OCI-LY1 (cell line): ENCODE results near the gene TSN.

Experiments used
- H2AFZ ChIP-seq: fragments of 200-600 bp; sonication (generic), shearing (Covaris generic); 2 replicates; pipeline ENCODE4 v1.6.0; 2014; ENCODE audit warnings: antibody characterized with exemption, mild to moderate bottlenecking, low read length
- H3F3A ChIP-seq: fragments of 200-600 bp; sonication (generic), shearing (Covaris generic); 2 replicates; pipeline ENCODE4 v1.6.0; 2014; ENCODE audit warnings: mild to moderate bottlenecking, antibody characterized with exemption, low read length, moderate library complexity; ENCODE audit not compliant: insufficient read depth
- H3K27ac ChIP-seq: fragments of 200-600 bp; sonication (generic); 2 replicates; pipeline ENCODE4 v1.5.1; 2014; ENCODE audit warnings: low read length, mixed run types, mild to moderate bottlenecking, low read depth; ENCODE audit not compliant: poor library complexity, severe bottlenecking
- H3K27me3 ChIP-seq: fragments of 200-600 bp; sonication (generic); 2 replicates; pipeline ENCODE4 v1.6.0; 2014; ENCODE audit warnings: antibody characterized with exemption, mild to moderate bottlenecking, low read length, moderate library complexity; ENCODE audit not compliant: insufficient read depth
- H3K36me3 ChIP-seq: fragments of 200-600 bp; sonication (generic); 2 replicates; pipeline ENCODE4 v1.6.1; 2014; ENCODE audit warnings: mild to moderate bottlenecking, antibody characterized with exemption, low read length, moderate library complexity, mixed read lengths; ENCODE audit not compliant: insufficient read depth
- H3K4me1 ChIP-seq: fragments of 200-600 bp; sonication (generic); 2 replicates; pipeline ENCODE4 v1.5.1; 2014; ENCODE audit warnings: mild to moderate bottlenecking, low read length, moderate library complexity; ENCODE audit not compliant: insufficient read depth, severe bottlenecking
- H3K4me2 ChIP-seq: fragments of 200-600 bp; sonication (generic), shearing (Covaris generic); 2 replicates; pipeline ENCODE4 v1.6.1; 2014; ENCODE audit warnings: low read length
- H3K4me3 ChIP-seq: fragments of 200-600 bp; sonication (generic); 2 replicates; pipeline ENCODE4 v1.5.1; 2014; ENCODE audit warnings: low read length, low read depth, mild to moderate bottlenecking, mixed read lengths; ENCODE audit not compliant: poor library complexity, severe bottlenecking
- H3K79me2 ChIP-seq: fragments of 200-600 bp; shearing (Covaris generic); 2 replicates; pipeline ENCODE4 v1.6.1; 2016; ENCODE audit warnings: mixed run types, low read length, mixed read lengths; ENCODE audit not compliant: insufficient read depth
- H3K9ac ChIP-seq: fragments of 200-600 bp; sonication (generic), shearing (Covaris generic); 2 replicates; pipeline ENCODE4 v1.6.1; 2014; ENCODE audit warnings: mild to moderate bottlenecking, low read length, mixed read lengths
- H3K9me2 ChIP-seq: fragments of 200-600 bp; sonication (generic), shearing (Covaris generic); 2 replicates; pipeline ENCODE4 v1.6.1; 2014; ENCODE audit warnings: low read depth, mild to moderate bottlenecking, low read length, mixed read lengths
- H3K9me3 ChIP-seq: fragments of 200-600 bp; shearing (Covaris generic); 2 replicates; pipeline ENCODE4 v1.6.1; 2014; ENCODE audit warnings: low read length, mixed read lengths
- H4K20me1 ChIP-seq: fragments of 200-600 bp; sonication (generic), shearing (Covaris generic); 2 replicates; pipeline ENCODE4 v1.6.0; 2016; ENCODE audit warnings: mild to moderate bottlenecking, low read length; ENCODE audit not compliant: insufficient read depth
- EZH2 ChIP-seq: fragments of 200-600 bp; sonication (generic), shearing (Covaris generic); IDR thresholded peaks from 2 replicates; pipeline ENCODE4 v1.8.0; 2017; ENCODE audit warnings: borderline replicate concordance, mixed run types, mild to moderate bottlenecking, antibody characterized with exemption, low read length, moderate library complexity, mixed read lengths
- TF ChIP-seq, protein P1 (sequence below): fragments of 200-600 bp; sonication (generic), shearing (Covaris generic); IDR thresholded peaks from 2 replicates; pipeline ENCODE4 v1.5.1; 2017; ENCODE audit warnings: mild to moderate bottlenecking, antibody characterized with exemption, low read length, moderate library complexity, mixed read lengths

TSN gene

DNA sequence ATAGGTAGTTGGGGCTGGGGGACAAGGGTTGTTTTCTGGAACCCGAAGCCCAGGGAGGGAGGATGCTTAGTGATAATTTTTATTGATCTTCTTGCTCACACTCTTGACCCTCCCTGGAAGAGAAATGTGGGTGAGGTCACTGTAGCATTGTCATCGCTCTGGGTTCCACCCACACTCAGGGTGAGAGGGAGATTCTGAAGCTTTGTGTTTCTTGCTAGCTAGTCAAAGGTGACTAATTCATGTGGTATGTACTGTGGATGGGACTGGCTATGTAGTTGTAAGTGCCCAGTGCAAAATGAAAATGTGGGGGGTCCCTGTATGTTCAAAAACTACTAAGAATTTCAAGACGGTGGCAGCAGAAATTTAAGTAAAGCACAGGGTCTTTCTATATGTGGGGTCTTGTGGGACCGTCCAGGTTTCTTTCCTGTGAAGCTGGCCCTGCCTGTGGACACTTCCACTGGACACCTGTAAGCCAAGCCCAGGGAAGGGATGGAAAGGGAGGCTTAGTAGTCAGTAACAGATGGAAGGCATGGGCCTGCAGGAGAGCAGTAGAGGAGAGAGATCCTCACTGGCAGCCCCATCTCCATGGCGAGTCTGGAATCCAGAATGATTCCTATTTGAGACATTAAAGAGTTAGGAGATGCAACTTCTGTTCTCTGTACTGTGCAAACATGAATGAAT, 35.0 kb downstream of the TSN start:
- Histone ChIP-seq H3K27me3 (no peaks in the 10 kb centered on the region), H3K4me3 (no peak overlapping the region), H3K79me2 (no peaks in the 10 kb centered on the region), H3K9me2 (no peaks in the 10 kb centered on the region), H3F3A (no peaks in the 10 kb centered on the region), H3K4me1 (peaks cover 38% of the 10 kb centered on the region), H3K4me2 (no peak overlapping the region), H4K20me1 (no peaks in the 10 kb centered on the region), H3K9me3 (no peaks in the 10 kb centered on the region), H3K27ac (peak overlapping the region; percentile 79), H3K9ac (no peak overlapping the region), H2AFZ (no peak overlapping the region), H3K36me3 (no peaks in the 10 kb centered on the region)
- TF ChIP-seq, protein P1, sequence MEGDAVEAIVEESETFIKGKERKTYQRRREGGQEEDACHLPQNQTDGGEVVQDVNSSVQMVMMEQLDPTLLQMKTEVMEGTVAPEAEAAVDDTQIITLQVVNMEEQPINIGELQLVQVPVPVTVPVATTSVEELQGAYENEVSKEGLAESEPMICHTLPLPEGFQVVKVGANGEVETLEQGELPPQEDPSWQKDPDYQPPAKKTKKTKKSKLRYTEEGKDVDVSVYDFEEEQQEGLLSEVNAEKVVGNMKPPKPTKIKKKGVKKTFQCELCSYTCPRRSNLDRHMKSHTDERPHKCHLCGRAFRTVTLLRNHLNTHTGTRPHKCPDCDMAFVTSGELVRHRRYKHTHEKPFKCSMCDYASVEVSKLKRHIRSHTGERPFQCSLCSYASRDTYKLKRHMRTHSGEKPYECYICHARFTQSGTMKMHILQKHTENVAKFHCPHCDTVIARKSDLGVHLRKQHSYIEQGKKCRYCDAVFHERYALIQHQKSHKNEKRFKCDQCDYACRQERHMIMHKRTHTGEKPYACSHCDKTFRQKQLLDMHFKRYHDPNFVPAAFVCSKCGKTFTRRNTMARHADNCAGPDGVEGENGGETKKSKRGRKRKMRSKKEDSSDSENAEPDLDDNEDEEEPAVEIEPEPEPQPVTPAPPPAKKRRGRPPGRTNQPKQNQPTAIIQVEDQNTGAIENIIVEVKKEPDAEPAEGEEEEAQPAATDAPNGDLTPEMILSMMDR: no peak
- TF ChIP-seq EZH2: no peak

DNA sequence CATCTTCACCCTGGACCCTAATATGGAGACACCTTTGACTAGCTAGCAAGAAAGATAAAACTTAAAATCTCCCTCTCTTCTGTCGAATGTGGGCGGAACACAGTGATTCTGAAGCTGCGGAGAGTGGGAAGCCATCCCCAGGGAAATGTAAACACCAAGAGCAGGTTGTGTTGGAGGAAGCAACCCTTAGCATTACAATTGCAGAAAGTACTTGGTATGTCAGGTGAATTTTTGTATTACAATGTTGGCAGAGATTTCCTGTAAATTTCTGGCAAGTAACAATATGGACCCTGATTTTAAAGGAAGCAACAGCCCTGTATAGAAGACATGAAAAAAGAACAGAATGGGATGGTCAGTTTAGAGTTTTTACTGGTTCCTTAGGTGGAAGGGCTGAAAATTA, 35.8 kb downstream of the TSN start:
- Histone ChIP-seq H4K20me1 (no peaks in the 10 kb centered on the region), H3K4me3 (no peak overlapping the region), H3K36me3 (no peaks in the 10 kb centered on the region), H3K9me3 (no peaks in the 10 kb centered on the region), H3K27ac (peak overlapping the region; percentile 79), H3K27me3 (no peaks in the 10 kb centered on the region), H3K9me2 (no peaks in the 10 kb centered on the region), H3F3A (no peaks in the 10 kb centered on the region), H3K79me2 (no peaks in the 10 kb centered on the region), H3K9ac (no peak overlapping the region), H3K4me1 (peaks cover 42% of the 10 kb centered on the region), H3K4me2 (0 out of 2 replicates have a peak overlapping the region, but pooled peaks have one; percentile 9), H2AFZ (peak overlapping the region; percentile 44; the same call in 1 of the 2 replicates)
- no peak for TF ChIP-seq EZH2
- TF ChIP-seq, protein P1: no peak

DNA sequence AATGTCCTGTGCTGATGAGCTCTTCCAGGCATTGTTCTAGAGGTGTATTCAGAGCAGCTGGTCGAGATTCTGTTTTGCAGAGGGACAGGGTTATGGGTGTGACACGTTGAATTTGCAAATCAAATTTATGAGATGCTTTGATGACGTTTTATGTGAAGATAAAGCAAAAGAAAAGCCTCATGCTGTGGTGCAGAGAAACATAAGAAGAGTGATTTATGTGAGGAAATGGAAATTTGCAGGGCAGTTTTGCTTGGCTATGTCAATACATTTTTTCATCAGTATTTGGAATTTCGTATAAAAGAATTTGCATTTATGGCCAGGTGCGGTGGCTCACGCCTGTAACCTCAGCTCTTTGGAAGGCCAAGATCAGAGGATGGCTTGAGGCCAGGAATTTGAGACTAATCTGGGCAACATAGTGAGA, 36.4 kb downstream of the TSN start:
- no peaks in the 10 kb centered on the region for H3K9me3 ChIP-seq
- peaks cover 48% of the 10 kb centered on the region for H3K4me1 ChIP-seq
- no peaks in the 10 kb centered on the region for H3K27me3 ChIP-seq
- no peaks in the 10 kb centered on the region for H4K20me1 ChIP-seq
- no peaks in the 10 kb centered on the region for H3K79me2 ChIP-seq
- no peak overlapping the region for H3K9ac ChIP-seq
- H2AFZ ChIP-seq: no peak overlapping the region
- H3K4me2 ChIP-seq: 0 out of 2 replicates have a peak overlapping the region, but pooled peaks have one; percentile 9
- no peak overlapping the region for H3K4me3 ChIP-seq
- no peaks in the 10 kb centered on the region for H3K9me2 ChIP-seq
- no peak for TF ChIP-seq EZH2
- TF ChIP-seq, protein P1: no peak
- peak overlapping the region; percentile 79 for H3K27ac ChIP-seq
- no peaks in the 10 kb centered on the region for H3K36me3 ChIP-seq
- no peaks in the 10 kb centered on the region for H3F3A ChIP-seq
